Activated naive CD4-positive, alpha-beta T cell treated with anti-CD3 and anti-CD28 coated beads for 36 hours (primary cell): ENCODE results near the gene FOXO1. TPM values are rescaled to one million over a fixed set of nuclear protein-coding genes. Genes with fewer than 3 reads are reported as not detected.

ENCODE experiments used
- CTCF ChIA-PET: fragments of 350-600 bp; sonication (Branson Sonifier 250); formaldehyde crosslinking; loops from one replicate; lab custom pipeline; 2021; ENCODE audit warnings: antibody characterized with exemption; lab: Charles Lee
- DNase-seq: peaks from one replicate; pipeline ENCODE4 v3.0.0-alpha.2; 2020
- H3K27ac Mint-ChIP-seq: one replicate; pipeline ENCODE4 v1.8.0; 2021; ENCODE audit warnings: mild to moderate bottlenecking, mixed read lengths
- H3K27me3 Mint-ChIP-seq: one replicate; pipeline ENCODE4 v1.8.0; 2021; ENCODE audit warnings: low read depth, mixed read lengths
- H3K36me3 Mint-ChIP-seq: one replicate; pipeline ENCODE4 v1.8.0; 2021; ENCODE audit warnings: low read depth, mixed read lengths
- H3K4me1 Mint-ChIP-seq: one replicate; pipeline ENCODE4 v1.8.0; 2021; ENCODE audit warnings: low read depth, mixed read lengths
- H3K4me3 Mint-ChIP-seq: one replicate; pipeline ENCODE4 v1.8.0; 2021; ENCODE audit warnings: mild to moderate bottlenecking, moderate library complexity, mixed read lengths
- H3K9me3 Mint-ChIP-seq: one replicate; pipeline ENCODE4 v1.8.0; 2021; ENCODE audit warnings: mixed read lengths
- intact Hi-C: fragments of 100-400 bp; cut with micrococcal nuclease; formaldehyde crosslinking; loops from one replicate; pipeline ENCODE4 v1.15.1; 2023
- total RNA-seq, 2 experiments: library from RNA; stranded (reverse); gene quantifications; one replicate each; pipeline ENCODE4 v1.2.3, GENCODE V29; 2021

Gene FOXO1
- total RNA-seq, 2 experiments from 2014 or later, result 30.9 to 32.1 TPM

DNA sequence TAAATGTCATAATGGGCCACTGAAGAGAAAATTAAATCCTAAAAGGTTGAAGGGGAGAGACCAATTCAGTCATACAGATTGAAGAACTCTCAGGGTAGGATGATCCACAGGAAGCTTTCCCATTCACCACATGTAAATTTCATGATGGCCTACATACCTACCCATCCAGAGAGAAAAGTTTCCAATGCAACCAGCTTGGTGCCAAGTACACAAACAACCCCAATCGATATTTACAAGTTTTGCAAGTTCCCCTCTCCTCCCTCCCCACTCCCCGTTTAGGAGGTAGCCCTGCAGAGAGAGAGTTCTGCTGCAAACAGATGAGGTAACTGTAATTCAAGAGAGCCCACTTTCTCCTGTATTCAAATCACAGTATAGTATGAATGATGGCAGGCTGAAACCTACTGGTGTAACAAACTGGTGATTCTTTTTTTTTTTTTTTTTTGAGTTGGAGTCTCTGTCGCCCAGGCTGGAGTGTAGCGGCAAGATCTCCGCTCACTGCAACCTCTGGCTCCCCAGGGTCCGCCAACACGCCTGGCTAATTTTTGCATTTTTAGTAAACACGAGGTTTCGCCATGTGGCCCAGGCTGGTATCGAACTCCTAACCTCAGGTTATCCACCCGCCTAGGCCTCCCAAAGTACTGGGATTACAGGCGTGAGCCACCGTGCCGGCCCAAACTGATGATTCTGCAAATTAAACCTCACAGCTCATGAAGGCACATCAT is 14.4 kb downstream of the FOXO1 start:
- intact Hi-C loops, result loop anchor here (2.0 kb wide), 2 partner anchors 53 to 167 kb away; no protein-coding TSS in a partner anchor

DNA sequence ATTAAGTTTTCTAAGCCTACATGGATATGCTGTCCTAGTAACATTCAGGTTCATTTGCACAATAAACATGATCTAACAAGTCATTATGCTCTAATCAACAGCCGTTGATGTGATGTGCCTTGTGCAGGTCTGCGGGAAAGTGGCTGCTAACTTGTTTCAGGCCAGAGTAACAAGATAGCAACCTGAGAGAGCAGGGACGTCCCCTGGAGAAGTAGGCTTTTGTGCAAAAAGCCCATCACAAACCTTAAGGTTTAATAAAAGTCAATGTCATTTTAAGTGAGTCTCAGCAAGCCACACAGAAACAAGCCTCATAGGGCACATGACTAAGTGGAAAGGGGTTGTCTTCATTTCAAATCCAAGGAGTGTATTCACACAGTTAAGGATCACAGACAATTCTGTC is 17.6 kb downstream of the FOXO1 start:
- H3K4me3 Mint-ChIP-seq, result no peak overlapping the region
- no peaks in the 10 kb centered on the region for H3K9me3 Mint-ChIP-seq
- peak; percentile 47 for DNase-seq
- H3K27ac Mint-ChIP-seq, result peak overlapping the region; percentile 65
- CTCF ChIA-PET, result no interaction called here
- no peaks in the 10 kb centered on the region for H3K27me3 Mint-ChIP-seq
- intact Hi-C loops, result no loop called here
- peaks cover 15% of the 10 kb centered on the region for H3K36me3 Mint-ChIP-seq
- H3K4me1 Mint-ChIP-seq, result peaks cover 97% of the 10 kb centered on the region

More for the DNA sequence above, 14.4 kb downstream of the FOXO1 start:
- Mint-ChIP-seq H3K4me1 (peaks cover 95% of the 10 kb centered on the region), H3K27ac (peak overlapping the region; percentile 95), H3K4me3 (no peak overlapping the region), H3K9me3 (no peaks in the 10 kb centered on the region), H3K27me3 (no peaks in the 10 kb centered on the region), H3K36me3 (peaks cover 3% of the 10 kb centered on the region)
- CTCF ChIA-PET, result interaction anchor here (0.6 to 1.7 kb wide), 3 partner anchors 12 to 517 kb away, joined by 3 to 8 read pairs (median 4); no protein-coding TSS in a partner anchor
- DNase-seq, result no peak

DNA sequence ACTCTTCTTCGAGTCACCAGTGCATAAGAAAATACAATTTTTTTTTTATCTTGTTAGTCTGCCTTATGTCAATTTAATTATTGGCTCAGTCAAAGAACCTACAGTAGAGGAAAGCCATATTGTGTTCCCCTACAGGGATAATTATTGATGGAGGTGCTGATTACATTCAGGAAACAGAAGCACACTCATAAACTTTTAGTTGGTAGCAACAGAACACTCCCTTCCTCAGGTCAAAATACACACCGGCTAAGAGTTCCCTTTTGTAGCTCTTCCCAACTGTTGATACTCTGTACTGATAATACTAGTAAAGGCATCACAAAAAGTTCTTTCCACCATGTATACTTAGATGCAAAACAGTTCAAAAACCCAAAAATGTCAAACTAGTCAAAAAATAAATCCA is 18.4 kb downstream of the FOXO1 start:
- Mint-ChIP-seq H3K4me3 (no peak overlapping the region), H3K27ac (peak overlapping the region; percentile 48), H3K36me3 (peaks cover 15% of the 10 kb centered on the region), H3K4me1 (peaks cover 95% of the 10 kb centered on the region), H3K27me3 (no peaks in the 10 kb centered on the region), H3K9me3 (no peaks in the 10 kb centered on the region)
- intact Hi-C loops, result no loop called here
- DNase-seq, result no peak
- CTCF ChIA-PET, result no interaction called here

DNA sequence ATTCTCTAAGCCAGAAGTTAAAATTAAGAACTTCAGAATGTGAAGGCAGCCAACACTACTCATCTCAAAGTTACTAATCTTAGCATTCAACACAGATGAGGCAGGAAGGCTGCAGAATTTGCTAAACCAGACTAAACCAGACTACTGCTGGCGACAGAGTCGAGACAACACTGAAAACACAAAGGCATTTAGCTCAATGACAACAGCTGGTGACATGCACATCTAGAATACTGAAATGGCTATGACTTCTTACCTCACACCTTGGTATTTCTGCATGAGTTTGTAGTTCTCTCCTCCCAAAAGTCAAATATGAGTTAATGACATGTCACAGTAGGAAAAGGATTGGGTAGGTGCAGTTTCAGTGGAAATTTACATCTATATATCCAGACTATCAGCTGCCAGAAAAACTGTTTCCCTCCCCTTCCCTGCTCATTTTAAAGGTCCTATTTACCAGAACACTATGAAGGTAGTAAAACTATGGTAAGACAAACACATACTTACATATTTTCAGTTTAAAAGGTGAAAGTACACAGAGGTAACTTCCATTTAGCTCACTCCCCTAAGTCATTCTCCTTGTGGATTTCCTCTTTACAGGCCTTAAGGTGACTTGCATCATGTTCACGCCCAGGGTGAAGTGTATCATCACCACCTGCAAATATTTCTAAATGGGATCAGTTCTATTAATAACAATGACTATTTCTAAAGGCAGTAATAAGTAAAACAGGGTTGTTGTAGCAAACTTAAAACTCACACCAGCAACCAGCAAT is 21.4 kb downstream of the FOXO1 start:
- H3K36me3 Mint-ChIP-seq, result peaks cover 18% of the 10 kb centered on the region
- H3K4me3 Mint-ChIP-seq, result peak overlapping the region; percentile 38
- no peaks in the 10 kb centered on the region for H3K27me3 Mint-ChIP-seq
- CTCF ChIA-PET, result no interaction called here
- H3K27ac Mint-ChIP-seq, result peak overlapping the region; percentile 89
- intact Hi-C loops, result loop anchor here (1.0 to 2.0 kb wide), 4 partner anchors 14 to 44 kb away; no protein-coding TSS in a partner anchor
- H3K9me3 Mint-ChIP-seq, result no peaks in the 10 kb centered on the region
- DNase-seq, result peak; percentile 59
- peaks cover 92% of the 10 kb centered on the region for H3K4me1 Mint-ChIP-seq

DNA sequence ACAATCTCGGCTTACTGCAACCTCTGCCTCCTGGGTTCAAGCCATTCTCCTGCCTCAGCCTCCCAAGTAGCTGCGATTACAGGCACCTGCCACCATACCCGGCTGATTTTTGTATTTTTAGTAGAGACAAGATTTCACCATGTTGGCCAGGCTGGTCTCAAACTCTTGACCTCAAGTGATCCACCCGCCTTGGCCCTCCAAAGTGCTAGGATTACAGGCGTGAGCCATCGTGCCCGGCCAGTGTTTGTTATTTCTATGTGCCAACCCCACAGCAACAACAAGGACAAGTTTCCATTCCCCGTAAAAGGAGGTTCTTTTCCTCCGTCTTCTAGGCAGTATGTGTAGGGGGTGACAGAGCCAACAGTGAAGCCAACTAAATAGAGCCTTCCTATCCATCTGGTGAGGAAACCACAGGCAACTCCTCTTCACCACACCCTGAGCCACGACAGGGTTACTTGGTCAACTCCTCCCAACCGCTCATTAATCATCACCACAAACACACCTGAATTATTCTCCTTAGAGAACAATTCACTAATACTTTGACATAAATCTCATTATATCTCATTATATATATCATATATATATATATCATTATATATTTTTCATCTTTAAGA is 25.5 kb downstream of the FOXO1 start:
- no peak for DNase-seq
- peaks cover 27% of the 10 kb centered on the region for H3K36me3 Mint-ChIP-seq

DNA sequence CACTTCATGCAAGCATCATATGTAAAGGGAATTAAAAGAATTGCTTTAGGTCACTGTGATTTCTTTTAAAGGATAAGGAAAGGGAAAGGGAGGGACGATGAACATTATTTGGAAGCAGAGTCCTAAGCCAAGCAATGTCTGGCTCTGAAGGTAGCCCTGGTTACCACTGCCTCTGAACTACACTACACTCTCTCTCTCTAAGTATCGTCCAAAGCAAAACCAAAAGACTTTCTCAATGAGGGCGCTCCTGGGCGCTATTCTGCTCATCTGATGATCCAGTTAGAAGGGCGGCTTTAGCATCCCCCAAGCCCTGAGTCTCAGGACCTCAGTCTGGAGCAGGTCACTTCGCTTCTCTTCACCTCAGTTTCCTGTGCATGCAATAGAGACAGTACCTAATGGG is 26.2 kb downstream of the FOXO1 start:
- H3K4me3 Mint-ChIP-seq, result no peak overlapping the region
- H3K27ac Mint-ChIP-seq, result peak overlapping the region; percentile 10
- H3K4me1 Mint-ChIP-seq, result peaks cover 87% of the 10 kb centered on the region
- no peak for DNase-seq
- no peaks in the 10 kb centered on the region for H3K9me3 Mint-ChIP-seq
- intact Hi-C loops, result no loop called here
- CTCF ChIA-PET, result no interaction called here
- peaks cover 25% of the 10 kb centered on the region for H3K36me3 Mint-ChIP-seq
- no peaks in the 10 kb centered on the region for H3K27me3 Mint-ChIP-seq

More for the DNA sequence above, 25.5 kb downstream of the FOXO1 start:
- intact Hi-C loops, result no loop called here
- CTCF ChIA-PET, result no interaction called here
- Mint-ChIP-seq H3K27ac (peak overlapping the region; percentile 71), H3K4me1 (peaks cover 87% of the 10 kb centered on the region), H3K9me3 (no peaks in the 10 kb centered on the region), H3K4me3 (no peak overlapping the region), H3K27me3 (no peaks in the 10 kb centered on the region)

DNA sequence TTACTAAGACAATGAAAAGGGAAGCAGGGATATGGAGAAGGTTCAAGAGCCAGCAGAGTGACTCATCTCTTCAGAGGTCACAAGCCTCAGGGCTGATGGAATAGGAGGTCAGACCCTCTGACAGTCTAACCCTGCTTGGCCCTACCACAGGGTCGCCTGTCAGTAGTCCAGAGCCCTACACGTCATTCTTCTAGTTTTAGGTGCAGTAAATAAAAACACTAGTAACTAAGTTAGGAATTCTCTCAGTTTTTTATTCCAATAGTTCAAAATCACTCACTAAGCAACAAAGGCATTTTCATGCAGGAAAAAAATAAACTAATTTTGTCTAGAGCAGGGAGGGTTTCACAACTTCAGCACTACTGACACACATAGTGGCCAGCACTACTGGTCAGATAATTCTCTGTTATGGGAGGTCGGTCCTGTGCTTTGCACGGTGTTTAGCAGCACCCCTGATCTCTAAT is 27.2 kb downstream of the FOXO1 start:
- Mint-ChIP-seq H3K27me3 (no peaks in the 10 kb centered on the region), H3K4me3 (no peak overlapping the region), H3K36me3 (peaks cover 19% of the 10 kb centered on the region), H3K9me3 (no peaks in the 10 kb centered on the region), H3K4me1 (peaks cover 87% of the 10 kb centered on the region), H3K27ac (peak overlapping the region; percentile 63)
- CTCF ChIA-PET, result interaction anchor here (0.8 kb wide), 1 partner anchor 671 kb away, joined by 3 read pairs; no protein-coding TSS in a partner anchor
- intact Hi-C loops, result no loop called here
- DNase-seq, result no peak

DNA sequence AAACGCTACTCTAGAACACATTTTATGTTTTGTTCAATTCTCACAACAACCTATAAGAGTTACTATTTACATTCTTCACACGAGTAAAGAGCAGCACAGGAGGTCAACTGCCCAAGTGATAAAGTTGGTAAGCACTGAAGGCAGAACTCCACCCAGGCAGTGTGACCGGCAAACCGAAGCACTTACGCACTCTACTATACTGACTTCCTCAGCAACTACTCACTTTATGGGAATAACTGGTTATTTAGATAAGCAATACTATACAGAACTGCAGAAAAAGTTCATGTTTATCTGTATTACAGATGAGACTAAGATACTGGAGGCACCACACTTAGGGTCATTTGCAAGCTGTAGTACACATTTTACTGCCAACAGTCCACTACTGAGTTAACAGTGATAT is 28.8 kb downstream of the FOXO1 start:
- Mint-ChIP-seq H3K27me3 (no peaks in the 10 kb centered on the region), H3K36me3 (peaks cover 16% of the 10 kb centered on the region), H3K9me3 (no peaks in the 10 kb centered on the region), H3K4me3 (no peak overlapping the region), H3K4me1 (peaks cover 88% of the 10 kb centered on the region), H3K27ac (peak overlapping the region; percentile 71)
- no peak for DNase-seq
- intact Hi-C loops, result no loop called here
- CTCF ChIA-PET, result no interaction called here

DNA sequence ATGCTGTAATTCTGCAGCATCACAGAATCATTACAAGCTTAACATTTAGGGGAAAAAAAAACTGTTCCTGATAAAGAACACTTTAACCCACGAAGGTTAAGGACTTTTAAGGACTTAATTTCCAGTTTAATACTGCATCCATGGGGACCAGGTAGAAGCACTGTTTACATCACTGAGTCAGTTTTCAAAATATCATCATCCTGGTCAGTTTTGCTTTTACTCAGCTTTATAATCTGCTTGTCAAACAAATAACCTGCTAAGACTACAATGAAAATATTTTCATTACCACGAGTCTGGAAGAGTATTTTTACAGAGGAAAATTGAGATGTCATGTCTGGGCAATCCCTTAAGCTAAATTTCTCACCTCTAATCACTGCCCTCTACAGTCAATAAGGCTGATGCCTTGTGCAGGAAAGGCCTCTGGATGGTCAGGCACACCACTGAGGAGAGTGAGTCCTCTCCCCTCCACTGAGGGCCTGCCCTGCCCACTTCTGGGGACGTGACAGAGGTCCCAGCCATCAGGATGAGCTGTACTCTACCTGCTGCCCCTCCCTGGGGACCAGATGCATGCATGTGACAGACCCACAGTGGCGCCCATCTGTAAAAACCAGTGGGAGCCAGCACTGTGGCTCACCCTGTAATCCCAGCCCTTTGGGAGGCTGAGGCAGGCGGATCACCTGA is 31.0 kb downstream of the FOXO1 start:
- CTCF ChIA-PET, result interaction anchor here (0.7 kb wide), 1 partner anchor 32 kb away, joined by 3 read pairs; no protein-coding TSS in a partner anchor

DNA sequence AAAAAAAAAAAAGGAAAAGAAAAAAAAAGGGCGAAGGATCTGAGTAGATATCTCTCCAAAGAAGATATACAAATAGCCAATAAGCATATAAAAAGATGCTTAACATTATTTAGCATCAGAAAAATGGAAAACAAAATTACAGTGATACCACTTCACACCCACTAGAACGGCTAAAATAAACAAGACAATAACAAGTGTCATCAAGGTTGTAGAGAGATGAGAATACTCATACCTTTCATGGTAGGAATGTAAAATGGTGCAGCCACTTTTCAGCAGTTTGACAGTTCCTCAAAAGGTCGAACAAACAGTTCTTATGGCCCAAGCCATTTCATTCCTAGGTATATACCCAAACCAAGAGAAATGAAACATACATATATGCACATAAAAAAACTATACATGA is 33.5 kb downstream of the FOXO1 start:
- H3K27me3 Mint-ChIP-seq, result no peaks in the 10 kb centered on the region
- H3K4me1 Mint-ChIP-seq, result peaks cover 83% of the 10 kb centered on the region
- peaks cover 24% of the 10 kb centered on the region for H3K36me3 Mint-ChIP-seq
- no peaks in the 10 kb centered on the region for H3K9me3 Mint-ChIP-seq
- intact Hi-C loops, result no loop called here
- no peak overlapping the region for H3K4me3 Mint-ChIP-seq
- CTCF ChIA-PET, result interaction anchor here (0.6 kb wide), 2 partner anchors 13 to 133 kb away, joined by 3 read pairs; no protein-coding TSS in a partner anchor
- DNase-seq, result no peak
- no peak overlapping the region for H3K27ac Mint-ChIP-seq

More for the DNA sequence above, 31.0 kb downstream of the FOXO1 start:
- Mint-ChIP-seq H3K9me3 (no peaks in the 10 kb centered on the region), H3K27ac (peak overlapping the region; percentile 65), H3K4me3 (no peak overlapping the region), H3K27me3 (no peaks in the 10 kb centered on the region), H3K4me1 (peaks cover 87% of the 10 kb centered on the region), H3K36me3 (peaks cover 20% of the 10 kb centered on the region)
- DNase-seq, result no peak
- intact Hi-C loops, result no loop called here

DNA sequence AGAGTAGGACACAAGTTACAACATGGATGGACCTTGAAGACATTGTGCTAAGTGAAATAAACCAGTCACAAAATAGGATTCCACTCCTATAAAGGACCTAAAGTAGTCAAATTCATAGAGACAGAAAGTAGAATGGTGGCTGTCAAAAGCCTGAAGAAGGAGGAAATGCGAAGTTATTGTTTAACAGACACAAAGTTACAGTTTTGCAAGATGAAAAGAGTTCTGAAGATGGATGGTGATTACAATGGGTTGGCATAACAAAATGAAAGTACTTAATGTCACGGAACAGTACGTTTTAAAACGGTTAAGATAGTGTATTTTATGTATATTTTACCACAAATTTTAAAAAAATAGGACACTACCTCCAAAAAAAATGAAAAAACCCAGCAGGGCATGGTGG is 34.8 kb downstream of the FOXO1 start:
- Mint-ChIP-seq H3K4me3 (peak overlapping the region; percentile 65), H3K9me3 (no peaks in the 10 kb centered on the region), H3K4me1 (peaks cover 86% of the 10 kb centered on the region), H3K27ac (peak overlapping the region; percentile 81), H3K27me3 (no peaks in the 10 kb centered on the region), H3K36me3 (peaks cover 24% of the 10 kb centered on the region)
- CTCF ChIA-PET, result interaction anchor here (1.1 kb wide), 1 partner anchor 13 kb away, joined by 3 read pairs; no protein-coding TSS in a partner anchor
- no peak for DNase-seq
- intact Hi-C loops, result loop anchor here (2.0 kb wide), 1 partner anchor 13 kb away; no protein-coding TSS in a partner anchor
